Measurements from ENCODE around the gene WNT7A.

Gene WNT7A

GRCh38 chr3:13776253-13777050 lies 103.4 kb downstream of the WNT7A start:
- no peak for DNase-seq

DNA sequence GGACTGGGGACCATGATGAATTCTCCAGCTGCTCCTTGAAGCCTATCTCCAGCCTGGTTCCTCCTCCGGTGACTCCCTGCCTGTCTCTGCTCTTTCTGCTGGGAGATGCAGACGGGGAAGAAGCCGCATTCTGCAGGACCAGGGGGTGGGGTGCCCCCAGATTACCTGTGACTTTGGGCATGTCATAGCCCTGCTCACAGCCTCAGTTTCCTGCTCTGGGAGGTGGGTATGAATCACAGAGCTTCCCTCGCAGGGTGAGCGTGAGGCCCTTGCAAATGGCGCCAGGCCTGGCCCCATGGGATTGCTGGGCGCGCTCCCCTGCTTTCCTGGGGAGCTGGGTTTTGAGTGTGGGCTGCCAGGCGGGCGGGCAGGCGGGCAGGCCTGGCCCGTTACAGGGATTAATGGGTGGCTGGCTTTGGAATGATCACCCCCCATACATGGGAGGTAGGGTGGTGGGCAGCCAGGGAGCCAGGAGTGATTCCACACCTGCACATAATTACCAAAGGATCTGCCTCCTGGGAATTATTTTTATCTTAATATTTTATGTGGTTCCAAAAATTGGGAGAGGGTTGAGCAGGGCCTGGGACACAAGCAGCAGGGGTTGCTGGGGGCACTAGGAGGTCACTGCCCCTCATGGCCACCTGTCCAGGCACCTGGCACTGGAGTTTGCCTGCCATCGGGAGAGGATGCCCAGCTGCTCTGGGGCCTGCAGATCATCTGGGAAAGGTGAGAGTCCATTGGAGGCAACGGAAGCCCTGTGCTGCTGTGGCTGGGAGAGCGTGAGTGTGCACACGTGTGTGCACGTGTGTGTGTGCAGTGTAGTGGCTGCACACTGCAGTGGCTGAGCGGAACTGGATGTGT lies 106.8 kb downstream of the WNT7A start:
- DNase-seq = no peak

DNA sequence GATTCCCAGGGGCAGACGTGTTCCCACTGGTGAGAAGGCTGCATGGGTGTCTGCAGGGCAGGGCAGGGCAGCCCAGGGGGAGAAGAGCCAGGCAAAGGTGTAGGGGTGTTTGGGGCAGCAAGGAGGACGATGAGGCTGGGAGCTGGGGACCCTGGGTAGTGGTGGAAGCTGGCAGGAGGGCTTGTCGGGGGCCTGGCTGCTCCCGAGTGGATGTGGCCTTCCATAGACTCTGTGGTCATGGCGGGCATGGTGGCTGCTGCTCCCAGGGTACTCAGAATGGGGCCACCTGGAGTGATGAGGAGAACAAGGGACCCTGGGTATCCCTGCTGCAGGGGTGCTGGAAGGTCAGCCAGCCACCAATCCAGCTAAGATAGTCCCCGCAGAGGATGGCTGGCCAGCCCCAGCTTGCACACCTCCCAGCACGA lies 107.5 kb downstream of the WNT7A start:
- DNase-seq = no peak

DNA sequence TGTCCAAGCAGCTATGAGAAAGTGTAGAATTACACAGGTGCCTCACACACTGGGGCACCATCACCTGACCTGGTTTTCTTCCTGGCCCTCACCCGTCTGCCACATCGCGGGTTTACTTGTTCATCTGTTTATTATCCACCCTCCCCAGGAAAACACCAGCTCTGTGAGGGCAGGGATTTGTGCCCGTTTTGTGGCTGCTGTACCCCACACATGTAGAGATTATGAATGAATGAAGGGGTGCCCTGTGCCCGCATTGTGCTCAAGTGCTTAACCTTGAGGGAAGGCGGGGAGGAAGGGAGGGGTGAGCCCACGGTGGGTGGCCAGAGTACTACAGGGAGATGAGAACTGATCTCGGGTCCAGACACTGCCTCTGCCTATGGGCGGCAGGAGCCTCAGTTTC lies 108.4 kb downstream of the WNT7A start:
- DNase-seq = no peak

GRCh38 chr3:13770170-13771169 lies 109.4 kb downstream of the WNT7A start:
- no peak for DNase-seq

DNA sequence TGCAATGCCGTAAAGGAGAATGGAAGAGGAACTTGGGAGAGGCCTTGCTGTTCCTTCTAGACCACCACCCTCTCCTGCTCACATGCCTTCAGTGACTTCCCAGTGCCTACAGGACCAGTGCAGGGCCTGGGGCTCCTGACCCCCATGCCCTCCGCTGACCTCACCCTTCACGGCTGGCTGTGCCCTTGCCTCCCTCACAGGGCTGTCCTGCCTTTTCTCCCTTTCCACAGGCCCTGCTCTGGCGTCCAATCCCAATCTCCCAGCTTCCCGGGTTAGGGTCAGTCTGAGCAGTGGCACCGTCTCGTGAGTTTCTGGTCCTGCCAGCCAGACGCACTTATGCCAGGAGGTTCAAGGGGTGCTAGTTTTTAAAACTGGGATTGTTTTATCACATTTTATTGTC lies 110.4 kb downstream of the WNT7A start:
- DNase-seq = no peak

- no peak for DNase-seq
These were observed 111.4 kb downstream of the WNT7A start for GRCh38 chr3:13768453-13768852.

DNA sequence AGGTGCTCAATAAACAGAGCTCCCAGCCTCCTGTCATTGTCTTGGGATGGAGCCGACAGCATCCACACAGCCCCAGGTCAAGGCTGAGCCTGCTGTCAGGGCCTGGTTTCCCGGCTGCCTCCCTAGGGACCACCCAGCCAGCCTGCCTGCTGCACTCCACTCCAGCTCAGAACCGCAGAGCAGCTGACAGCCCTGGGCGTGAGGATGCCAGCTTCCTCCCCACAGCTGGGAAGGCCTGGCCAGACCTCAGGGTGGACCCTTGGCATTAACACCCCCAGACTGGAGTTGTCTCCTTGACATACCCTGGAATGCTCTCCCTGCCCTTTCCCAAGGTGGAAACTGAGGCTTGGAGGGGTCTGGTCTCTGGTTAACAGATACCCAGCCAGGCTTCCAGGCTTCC lies 112.0 kb downstream of the WNT7A start:
- no peak for DNase-seq

DNA sequence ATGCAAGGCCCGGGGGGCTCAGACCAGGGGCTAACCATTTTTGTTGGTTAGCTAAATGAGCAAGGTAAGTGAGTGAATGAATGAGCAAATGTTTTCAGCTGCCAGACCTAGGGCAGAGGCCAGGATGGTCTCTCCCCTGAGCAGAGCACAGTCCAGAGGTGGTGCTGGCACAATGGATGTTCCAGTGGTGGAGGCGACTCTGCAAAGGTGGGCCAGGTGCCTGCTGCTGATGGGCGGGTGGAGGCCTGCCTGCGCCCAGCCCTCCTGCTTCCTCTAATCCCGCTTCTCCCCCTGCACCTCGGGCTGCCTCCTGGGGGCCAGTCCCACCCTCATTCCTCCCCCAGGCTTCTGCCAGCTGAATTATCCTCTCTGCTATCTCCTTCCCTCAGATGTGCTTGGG lies 112.8 kb downstream of the WNT7A start:
- no peak for DNase-seq
